ENCODE data around the gene ZBTB6.
A peak's percentile ranks its signal among the peaks of the same experiment; 100 is the strongest.
"Not testable (repeated sequence)": the region's sequence is repeated elsewhere in the genome, so short reads cannot be mapped to it uniquely, and the experiment has no call there.

ZBTB6 gene

GRCh38 chr9:122923947-122924346 is 10.8 kb upstream of the ZBTB6 start:
- DNase-seq = no peak

DNA sequence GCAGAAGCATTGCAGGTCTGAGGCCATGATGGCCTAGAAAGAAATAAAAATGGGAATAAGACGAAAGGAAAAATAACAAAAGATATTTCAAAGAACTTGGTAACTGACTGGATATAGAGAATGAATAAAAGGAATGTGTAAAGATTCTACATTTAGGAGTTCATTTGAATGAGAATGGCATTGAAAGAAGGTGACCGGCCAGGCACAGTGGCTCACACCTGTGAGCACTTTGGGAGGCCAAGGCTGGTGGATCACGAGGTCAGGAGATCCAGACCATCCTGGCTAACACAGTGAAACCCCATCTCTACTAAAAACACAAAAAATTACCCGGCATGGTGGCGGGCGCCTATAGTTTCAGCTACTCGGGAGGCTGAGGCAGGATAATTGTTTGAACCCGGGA is 9.6 kb upstream of the ZBTB6 start:
- DNase-seq = no peak

- no peak for DNase-seq
Measured at GRCh38 chr9:122918310-122918709, 5.2 kb upstream of the ZBTB6 start.

GRCh38 chr9:122912671-122912963 is 506 bp downstream of the ZBTB6 start:
- DNase-seq = no peak

- not testable (repeated sequence) for DNase-seq
Measured at GRCh38 chr9:122906122-122906521, 7.0 kb downstream of the ZBTB6 start.

GRCh38 chr9:122904823-122905710 is 8.1 kb downstream of the ZBTB6 start, which contains the start of gene RC3H2:
TSS of gene RC3H2 (minus strand) at chr9:122905359. CDS start at chr9:122897509, 7,850 bp downstream.
- DNase-seq = peak; percentile 92 to 99 (median 98)

GRCh38 chr9:122904466-122904822 is 8.7 kb downstream of the ZBTB6 start:
- DNase-seq = peak in 2 of 5 donors; percentile 8 to 28

DNA sequence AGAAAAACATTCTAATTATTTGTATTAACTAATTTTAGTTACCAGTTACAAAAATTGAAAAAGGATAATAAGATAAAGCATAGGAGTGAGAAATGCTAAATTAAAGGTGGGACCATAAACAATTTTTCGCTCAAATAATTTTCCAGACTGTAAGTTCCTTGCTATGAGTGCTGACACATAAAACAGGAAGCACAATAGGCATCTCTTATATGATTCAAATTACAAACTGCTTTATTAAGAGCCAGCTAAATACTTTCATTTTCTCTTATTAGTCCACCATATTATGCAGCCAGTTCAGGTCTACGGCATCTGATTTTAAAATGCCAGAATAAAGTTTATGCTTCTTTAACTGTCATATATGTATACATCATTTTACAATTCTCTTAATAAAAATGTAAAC is 12.3 kb downstream of the ZBTB6 start:
- peak in 1 of 5 donors; percentile 16 for DNase-seq

GRCh38 chr9:122897969-122898368 is 15.2 kb downstream of the ZBTB6 start:
- DNase-seq = no peak

- no peak for DNase-seq
Measured at GRCh38 chr9:122888480-122888879, 24.6 kb downstream of the ZBTB6 start.

GRCh38 chr9:122883125-122883524 is 30.0 kb downstream of the ZBTB6 start:
- no peak for DNase-seq

DNA sequence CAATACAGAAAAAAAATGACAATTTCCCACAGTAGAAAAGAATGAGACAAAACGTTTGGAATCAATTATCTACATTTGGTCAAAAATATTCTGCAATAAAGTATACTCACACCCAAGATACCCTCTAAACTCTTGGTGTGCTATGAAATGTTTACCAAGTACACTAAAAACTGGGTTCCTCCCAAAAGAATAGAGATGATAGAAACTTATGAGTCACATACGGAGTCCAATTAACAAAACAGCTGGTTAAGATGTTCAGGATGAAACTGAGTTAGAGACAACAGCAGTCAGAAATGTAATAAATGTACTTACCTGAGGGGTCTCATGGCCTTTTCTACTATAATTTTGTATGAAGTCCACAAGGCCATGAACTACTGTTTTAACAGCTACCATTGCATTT is 33.7 kb downstream of the ZBTB6 start:
- no peak for DNase-seq

DNA sequence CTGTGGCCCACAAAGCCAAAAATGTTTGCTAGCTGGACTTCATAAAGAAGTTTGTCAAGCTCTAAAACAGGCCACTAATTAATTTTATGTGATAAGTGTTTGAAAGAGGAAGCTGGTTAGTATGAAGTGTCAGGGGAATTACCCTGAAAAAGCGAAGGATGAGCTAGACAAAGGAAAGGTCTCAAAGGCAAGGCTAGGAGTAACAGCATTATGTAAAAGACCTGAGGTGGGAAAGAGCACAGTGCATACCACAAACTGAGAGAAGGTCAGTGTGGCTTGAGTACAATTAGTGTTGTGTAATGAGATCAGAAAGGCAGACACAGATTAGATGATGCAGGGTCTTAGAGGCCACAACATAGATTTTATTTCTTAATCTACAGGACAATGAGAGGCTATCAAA is 37.6 kb downstream of the ZBTB6 start:
- DNase-seq = no peak

GRCh38 chr9:122867276-122867675 is 45.8 kb downstream of the ZBTB6 start:
- DNase-seq = not testable (repeated sequence)

- DNase-seq = no peak
Measured at GRCh38 chr9:122866079-122866478, 47.0 kb downstream of the ZBTB6 start.

- DNase-seq = no peak
Measured at GRCh38 chr9:122865300-122865699, 47.8 kb downstream of the ZBTB6 start.

DNA sequence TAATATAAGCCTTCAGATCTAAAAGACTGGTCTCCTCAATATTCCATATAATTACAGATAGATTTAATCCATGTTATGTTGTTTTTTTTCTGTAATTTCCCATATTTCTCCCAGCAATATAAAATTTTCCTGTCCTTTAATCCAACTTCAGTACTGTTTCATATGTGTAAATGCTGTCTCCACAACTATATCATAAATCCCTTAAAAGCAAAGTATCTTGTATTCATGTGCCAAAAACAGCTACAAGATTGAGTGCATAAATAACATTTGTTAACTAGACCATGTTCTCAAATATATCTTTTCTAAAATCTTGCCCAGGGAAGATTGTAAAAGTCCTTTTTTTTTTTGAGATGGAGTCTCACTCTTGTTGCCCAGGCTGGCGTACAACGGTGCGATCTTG is 49.7 kb downstream of the ZBTB6 start:
- DNase-seq = no peak

GRCh38 chr9:122860319-122861142 is 52.6 kb downstream of the ZBTB6 start:
- DNase-seq = no peak
